Liver (tissue), 3 donors: ENCODE data around the gene DOCK10.

Experiments
- CTCF ChIP-seq: fragments of 150-350 bp; IDR thresholded peaks from 2 replicates; pipeline ENCODE4 v1.5.1; 2017; ENCODE audit warnings: improper control_type of control experiment, low read depth, low read length; ENCODE audit not compliant: missing input control
- RAD21 ChIP-seq, 2 donors: IDR thresholded peaks; 2 replicates each; pipeline ENCODE4 v1.6.1; 2016; ENCODE audit warnings: antibody characterized with exemption in 2 of 2, mild to moderate bottlenecking in 2 of 2
- donor health status: healthy.
- donor health status: healthy.

- no peak for TF ChIP-seq CTCF
- TF ChIP-seq RAD21 (IDR thresholded peaks at IDR 0.05): no peak
Measured at GRCh38 chr2:224883172-224883516, 159.1 kb downstream of the DOCK10 start.
